Esophagus muscularis mucosa (tissue), 3 donors: ENCODE data around the gene CRYGC.

Source experiments
- POLR2A ChIP-seq: fragments of 450-650 bp; IDR thresholded peaks from one replicate; pipeline ENCODE4 v1.6.1; 2017; ENCODE audit warnings: antibody characterized with exemption, moderate library complexity, mild to moderate bottlenecking, low read depth
- TF ChIP-seq, protein P1 (sequence below), 3 experiments: fragments of 200-600 bp in 2 of 3; fragments of 450-650 bp in 1 of 3; sonication (generic) in 2 of 3; IDR thresholded peaks; one replicate each; pipeline ENCODE4 v1.5.1; 2017 to 2019; ENCODE audit warnings: antibody characterized with exemption in 3 of 3, mild to moderate bottlenecking in 2 of 3, moderate library complexity in 1 of 3

GRCh38 chr2:208175840-208176153, 46.2 kb upstream of the CRYGC start:
- TF ChIP-seq, protein P1, sequence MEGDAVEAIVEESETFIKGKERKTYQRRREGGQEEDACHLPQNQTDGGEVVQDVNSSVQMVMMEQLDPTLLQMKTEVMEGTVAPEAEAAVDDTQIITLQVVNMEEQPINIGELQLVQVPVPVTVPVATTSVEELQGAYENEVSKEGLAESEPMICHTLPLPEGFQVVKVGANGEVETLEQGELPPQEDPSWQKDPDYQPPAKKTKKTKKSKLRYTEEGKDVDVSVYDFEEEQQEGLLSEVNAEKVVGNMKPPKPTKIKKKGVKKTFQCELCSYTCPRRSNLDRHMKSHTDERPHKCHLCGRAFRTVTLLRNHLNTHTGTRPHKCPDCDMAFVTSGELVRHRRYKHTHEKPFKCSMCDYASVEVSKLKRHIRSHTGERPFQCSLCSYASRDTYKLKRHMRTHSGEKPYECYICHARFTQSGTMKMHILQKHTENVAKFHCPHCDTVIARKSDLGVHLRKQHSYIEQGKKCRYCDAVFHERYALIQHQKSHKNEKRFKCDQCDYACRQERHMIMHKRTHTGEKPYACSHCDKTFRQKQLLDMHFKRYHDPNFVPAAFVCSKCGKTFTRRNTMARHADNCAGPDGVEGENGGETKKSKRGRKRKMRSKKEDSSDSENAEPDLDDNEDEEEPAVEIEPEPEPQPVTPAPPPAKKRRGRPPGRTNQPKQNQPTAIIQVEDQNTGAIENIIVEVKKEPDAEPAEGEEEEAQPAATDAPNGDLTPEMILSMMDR (IDR thresholded peaks at IDR 0.05) = no peak
- no peak for TF ChIP-seq POLR2A
